Uterus (tissue), 4 donors: ENCODE results near the gene FPR3. TPM values are rescaled to one million over a fixed set of nuclear protein-coding genes. Genes with fewer than 3 reads are reported as not detected.

ENCODE experiments used
- DNase-seq, 2 donors: peaks; one replicate each; pipeline ENCODE4 v3.0.0-alpha.2; 2019 to 2020
- H3K27ac ChIP-seq, 2 donors: fragments of 200-600 bp; sonication (generic); 1 replicate in 1 of 2; 2 replicates in 1 of 2; pipeline ENCODE4 v1.5.1; 2016 to 2018
- H3K27me3 ChIP-seq, 2 donors: fragments of 200-600 bp; sonication (generic); one replicate each; pipeline ENCODE4 v1.5.1; 2018 to 2019; ENCODE audit warnings: control low read depth in 1 of 2
- H3K36me3 ChIP-seq, 2 donors: fragments of 200-600 bp; sonication (generic); one replicate each; pipeline ENCODE4 v1.5.1; 2019; ENCODE audit warnings: control low read depth in 1 of 2
- H3K4me1 ChIP-seq, 2 donors: fragments of 200-600 bp; sonication (generic); one replicate each; pipeline ENCODE4 v1.5.1; 2018 to 2019; ENCODE audit warnings: control low read depth in 1 of 2
- H3K4me3 ChIP-seq, 2 donors: fragments of 200-600 bp; sonication (generic); 1 replicate in 1 of 2; 2 replicates in 1 of 2; pipeline ENCODE4 v1.5.1; 2018 to 2019; ENCODE audit warnings: mild to moderate bottlenecking in 1 of 2
- H3K9me3 ChIP-seq, 2 donors: fragments of 200-600 bp; sonication (generic); one replicate each; pipeline ENCODE4 v1.5.1; 2019; ENCODE audit warnings: control low read depth in 1 of 2
- POLR2A ChIP-seq, 2 donors: fragments of 450-650 bp; IDR thresholded peaks; one replicate each; pipeline ENCODE4 v1.6.1; 2016; ENCODE audit warnings: antibody characterized with exemption in 2 of 2, mild to moderate bottlenecking in 1 of 2, moderate library complexity in 1 of 2
- intact Hi-C: fragments of 100-400 bp; cut with DNase I; formaldehyde crosslinking; loops from one replicate; pipeline ENCODE4 v1.15.1; 2023; ENCODE audit warnings: low total_unique reads
- total RNA-seq, 4 donors: library from RNA; depleted of rRNA in 3 of 4; stranded (reverse); fragments of >200 nt in 3 of 4; gene quantifications; one replicate each; pipeline versions ENCODE4 v1.1.0 to v1.2.4, GENCODE V29; 2014 to 2023
- TF ChIP-seq, protein P1 (sequence below), 4 experiments: fragments of 200-600 bp in 2 of 4; fragments of 450-650 bp in 2 of 4; sonication (generic) in 2 of 4; IDR thresholded peaks; one replicate each; pipeline ENCODE4 v1.5.1; 2016 to 2019; ENCODE audit warnings: antibody characterized with exemption in 4 of 4, mild to moderate bottlenecking in 2 of 4, moderate library complexity in 1 of 4
- donor health status: DM: yes; HTN: yes; CAD: no.

Gene FPR3
- total RNA-seq, 4 donors from 2014 or later = 1.2 to 5.6 (median 1.8) TPM; not detected in 1

DNA sequence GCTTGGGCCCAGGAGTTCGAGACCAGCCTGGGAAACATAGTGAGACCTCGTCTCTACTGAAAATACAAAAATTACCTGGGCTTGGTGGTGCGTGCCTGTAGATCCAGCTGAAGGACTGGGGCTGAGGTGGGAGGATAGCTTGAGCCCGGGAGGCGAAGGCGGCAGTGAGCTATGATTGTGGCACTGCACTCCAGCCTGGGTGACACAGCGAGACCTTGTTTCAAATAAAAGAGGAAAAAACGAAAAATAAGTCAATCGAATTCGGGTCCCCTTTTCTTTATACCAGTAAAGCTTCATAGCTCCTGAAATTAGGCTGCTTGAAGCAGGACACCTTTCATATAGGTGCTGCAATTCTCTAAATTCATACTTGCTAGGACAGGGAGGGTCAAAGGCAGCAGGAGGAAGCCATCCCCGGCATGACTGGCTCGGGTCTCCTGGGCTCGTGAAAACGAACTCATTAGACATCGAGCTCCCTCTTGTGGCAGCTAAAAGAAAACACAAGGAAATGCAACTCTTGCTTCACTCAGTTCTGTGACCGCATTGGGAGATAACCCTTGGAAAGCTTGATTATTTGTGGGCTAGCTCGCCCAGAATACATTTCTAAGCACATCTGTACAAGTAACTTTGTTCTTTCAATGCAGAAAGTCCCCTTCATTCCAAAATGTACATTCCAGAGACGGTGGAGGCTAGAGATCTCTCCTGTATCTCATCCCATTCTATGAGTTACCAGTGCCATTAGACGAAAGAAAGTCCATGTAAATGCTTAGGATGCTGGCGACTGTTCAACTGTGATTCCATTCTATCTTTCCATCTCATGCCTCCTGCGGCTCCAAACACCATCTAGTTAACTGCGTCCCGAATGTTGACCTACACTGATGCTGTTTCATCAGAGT, 17.1 kb upstream of the FPR3 start:
- no peak for TF ChIP-seq POLR2A (IDR thresholded peaks at IDR 0.05)
- TF ChIP-seq, protein P1, sequence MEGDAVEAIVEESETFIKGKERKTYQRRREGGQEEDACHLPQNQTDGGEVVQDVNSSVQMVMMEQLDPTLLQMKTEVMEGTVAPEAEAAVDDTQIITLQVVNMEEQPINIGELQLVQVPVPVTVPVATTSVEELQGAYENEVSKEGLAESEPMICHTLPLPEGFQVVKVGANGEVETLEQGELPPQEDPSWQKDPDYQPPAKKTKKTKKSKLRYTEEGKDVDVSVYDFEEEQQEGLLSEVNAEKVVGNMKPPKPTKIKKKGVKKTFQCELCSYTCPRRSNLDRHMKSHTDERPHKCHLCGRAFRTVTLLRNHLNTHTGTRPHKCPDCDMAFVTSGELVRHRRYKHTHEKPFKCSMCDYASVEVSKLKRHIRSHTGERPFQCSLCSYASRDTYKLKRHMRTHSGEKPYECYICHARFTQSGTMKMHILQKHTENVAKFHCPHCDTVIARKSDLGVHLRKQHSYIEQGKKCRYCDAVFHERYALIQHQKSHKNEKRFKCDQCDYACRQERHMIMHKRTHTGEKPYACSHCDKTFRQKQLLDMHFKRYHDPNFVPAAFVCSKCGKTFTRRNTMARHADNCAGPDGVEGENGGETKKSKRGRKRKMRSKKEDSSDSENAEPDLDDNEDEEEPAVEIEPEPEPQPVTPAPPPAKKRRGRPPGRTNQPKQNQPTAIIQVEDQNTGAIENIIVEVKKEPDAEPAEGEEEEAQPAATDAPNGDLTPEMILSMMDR (IDR thresholded peaks at IDR 0.05) = peak; percentile 55 to 75 (median 70)
- peak; percentile 63 to 66 for DNase-seq
- intact Hi-C loops = no loop called here

DNA sequence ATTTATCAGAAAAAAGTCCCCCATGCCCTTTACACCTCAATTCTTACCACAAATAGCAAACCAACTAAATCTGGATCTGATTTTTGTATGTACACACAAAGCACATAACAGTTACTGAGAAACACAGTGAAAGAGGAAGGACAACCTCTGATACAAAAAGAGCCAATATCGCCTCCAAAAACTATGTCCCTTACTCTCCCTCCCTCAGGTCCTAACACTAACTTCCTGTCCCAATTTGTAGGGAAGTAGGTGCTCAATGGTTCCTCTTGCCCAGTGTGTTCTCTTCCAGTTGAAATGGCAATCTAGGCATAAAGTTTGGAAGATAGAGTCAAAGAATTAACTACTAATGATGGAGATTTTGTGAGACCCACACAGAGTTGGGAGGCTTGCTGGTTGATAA, 15.8 kb upstream of the FPR3 start:
- intact Hi-C loops = no loop called here
- Histone ChIP-seq H3K4me3 (no peak overlapping the region), H3K9me3 (no peaks in the 10 kb centered on the region), H3K36me3 (no peaks in the 10 kb centered on the region), H3K27me3 (peaks cover 0 to 4% of the 10 kb centered on the region in 2 donors), H3K27ac (no peak overlapping the region), H3K4me1 (no peaks in the 10 kb centered on the region)
- TF ChIP-seq POLR2A (IDR thresholded peaks at IDR 0.05) = no peak
- TF ChIP-seq, protein P1 (IDR thresholded peaks at IDR 0.05) = no peak
- no peak for DNase-seq

More for the DNA sequence above, 17.1 kb upstream of the FPR3 start:
- H3K36me3 ChIP-seq = no peaks in the 10 kb centered on the region
- peaks cover 0 to 4% of the 10 kb centered on the region in 2 donors for H3K27me3 ChIP-seq
- H3K27ac ChIP-seq = no peak overlapping the region
- H3K4me3 ChIP-seq = no peak overlapping the region
- H3K4me1 ChIP-seq = no peaks in the 10 kb centered on the region
- no peaks in the 10 kb centered on the region for H3K9me3 ChIP-seq

DNA sequence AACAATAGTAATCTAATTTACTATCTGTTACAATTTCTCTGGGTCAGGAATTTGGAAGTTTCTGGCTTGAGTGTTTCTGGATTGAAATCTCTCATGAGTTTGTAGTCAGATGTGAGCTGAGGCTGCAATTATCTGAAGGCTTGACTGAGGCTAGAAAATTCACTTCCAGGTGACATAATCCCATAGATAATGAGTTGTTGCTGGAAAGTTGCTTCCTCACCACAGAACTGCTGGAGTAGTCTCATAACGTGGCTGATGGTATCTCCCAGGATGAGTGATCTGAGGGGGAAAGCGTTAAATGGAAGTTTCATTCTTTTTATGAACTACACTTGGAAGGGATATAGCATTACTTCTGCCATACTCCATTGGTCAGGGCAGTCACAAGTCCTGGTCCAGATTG, 15.3 kb upstream of the FPR3 start:
- no peak overlapping the region for H3K4me3 ChIP-seq
- no peak for TF ChIP-seq POLR2A (IDR thresholded peaks at IDR 0.05)
- TF ChIP-seq, protein P1 (IDR thresholded peaks at IDR 0.05) = no peak
- no peak overlapping the region for H3K27ac ChIP-seq
- no peaks in the 10 kb centered on the region for H3K9me3 ChIP-seq
- peaks cover 0 to 4% of the 10 kb centered on the region in 2 donors for H3K27me3 ChIP-seq
- intact Hi-C loops = no loop called here
- no peaks in the 10 kb centered on the region for H3K36me3 ChIP-seq
- DNase-seq = no peak
- H3K4me1 ChIP-seq = no peaks in the 10 kb centered on the region

DNA sequence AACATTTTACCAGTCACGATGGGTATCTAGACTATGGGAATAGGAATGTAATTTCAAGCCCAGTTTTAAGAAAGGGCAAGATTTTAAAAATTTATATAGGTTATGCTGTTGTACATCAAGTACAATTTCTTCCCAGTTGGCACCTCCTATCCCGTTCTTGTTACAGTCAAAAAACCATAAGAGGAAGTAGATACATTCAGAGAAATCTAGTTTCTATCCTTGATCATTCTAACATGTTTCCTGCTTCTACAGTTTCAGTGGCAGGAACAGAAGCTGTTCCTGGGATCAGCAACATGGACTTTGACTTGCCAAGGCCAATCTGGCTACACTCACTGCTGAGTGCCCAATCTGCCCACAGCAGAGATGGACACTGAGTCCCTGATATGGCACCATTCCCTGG, 14.7 kb upstream of the FPR3 start:
- no peak for DNase-seq
- H3K4me1 ChIP-seq = no peaks in the 10 kb centered on the region
- H3K36me3 ChIP-seq = no peaks in the 10 kb centered on the region
- H3K4me3 ChIP-seq = no peak overlapping the region
- peaks cover 0 to 4% of the 10 kb centered on the region in 2 donors for H3K27me3 ChIP-seq
- no peaks in the 10 kb centered on the region for H3K9me3 ChIP-seq
- H3K27ac ChIP-seq = no peak overlapping the region
- intact Hi-C loops = no loop called here
- TF ChIP-seq, protein P1 (IDR thresholded peaks at IDR 0.05) = no peak
- TF ChIP-seq POLR2A (IDR thresholded peaks at IDR 0.05) = no peak

DNA sequence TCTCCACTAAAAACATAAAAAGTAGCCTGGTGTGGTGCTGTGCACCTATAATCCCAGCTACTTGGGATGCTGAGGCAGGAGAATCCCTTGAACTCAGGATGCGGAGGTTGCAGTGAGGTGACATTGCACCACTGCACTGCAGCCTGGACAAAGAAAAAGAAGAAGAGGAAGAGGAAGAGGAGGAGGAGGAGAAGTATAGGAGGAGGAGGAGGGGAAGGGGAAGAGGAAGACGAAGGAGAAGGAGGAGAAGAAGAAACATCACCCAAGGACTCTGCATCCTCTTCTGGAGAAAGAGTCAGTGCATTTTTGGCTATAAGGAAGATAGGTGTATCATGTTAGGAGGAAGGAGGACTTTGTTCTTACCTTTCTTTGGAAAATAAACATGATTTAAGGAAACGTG, 13.0 kb upstream of the FPR3 start:
- H3K4me1 ChIP-seq = no peaks in the 10 kb centered on the region
- no peaks in the 10 kb centered on the region for H3K36me3 ChIP-seq
- no peaks in the 10 kb centered on the region for H3K27me3 ChIP-seq
- intact Hi-C loops = no loop called here
- no peak for TF ChIP-seq POLR2A (IDR thresholded peaks at IDR 0.05)
- TF ChIP-seq, protein P1 (IDR thresholded peaks at IDR 0.05) = no peak
- no peaks in the 10 kb centered on the region for H3K9me3 ChIP-seq
- no peak overlapping the region for H3K27ac ChIP-seq
- H3K4me3 ChIP-seq = no peak overlapping the region
- DNase-seq = no peak
